Measurements from ENCODE around the gene THSD4. TPM values are rescaled to one million over a fixed set of nuclear protein-coding genes. Genes with fewer than 3 reads are reported as not detected.

The THSD4 gene
- total RNA-seq, 3 donors from 2014 or later: 18.3 to 46.2 (median 27.1) TPM

DNA sequence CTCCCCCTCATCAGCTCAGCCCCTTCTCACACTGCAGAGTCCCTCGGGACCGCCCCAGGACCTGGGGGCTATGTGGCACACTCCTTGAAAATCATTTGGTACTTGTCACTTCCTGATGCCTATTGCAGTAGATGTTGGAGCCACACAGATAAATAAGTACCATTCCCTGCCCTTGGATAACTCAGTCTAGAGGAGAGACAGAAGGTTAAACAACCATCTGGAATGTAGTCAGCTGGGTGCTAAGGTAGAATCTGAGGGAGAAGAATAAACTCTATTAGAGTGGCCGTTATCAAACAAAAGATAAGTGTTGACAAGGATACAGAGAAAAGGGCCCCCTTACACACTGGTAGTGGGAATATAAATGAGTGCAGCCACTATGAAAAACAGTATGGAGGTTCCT is 582.8 kb downstream of the THSD4 start:
- Histone ChIP-seq H3K4me1 (ENCODE audit: low read depth) (no peaks in the 10 kb centered on the region), H3K36me3 (ENCODE audit: low read depth) (no peaks in the 10 kb centered on the region), H3K4me3 (no peak overlapping the region), H3K9me3 (no peaks in the 10 kb centered on the region)
- DNase-seq (no peak), ATAC-seq (no peak)
- TF ChIP-seq, protein P1, sequence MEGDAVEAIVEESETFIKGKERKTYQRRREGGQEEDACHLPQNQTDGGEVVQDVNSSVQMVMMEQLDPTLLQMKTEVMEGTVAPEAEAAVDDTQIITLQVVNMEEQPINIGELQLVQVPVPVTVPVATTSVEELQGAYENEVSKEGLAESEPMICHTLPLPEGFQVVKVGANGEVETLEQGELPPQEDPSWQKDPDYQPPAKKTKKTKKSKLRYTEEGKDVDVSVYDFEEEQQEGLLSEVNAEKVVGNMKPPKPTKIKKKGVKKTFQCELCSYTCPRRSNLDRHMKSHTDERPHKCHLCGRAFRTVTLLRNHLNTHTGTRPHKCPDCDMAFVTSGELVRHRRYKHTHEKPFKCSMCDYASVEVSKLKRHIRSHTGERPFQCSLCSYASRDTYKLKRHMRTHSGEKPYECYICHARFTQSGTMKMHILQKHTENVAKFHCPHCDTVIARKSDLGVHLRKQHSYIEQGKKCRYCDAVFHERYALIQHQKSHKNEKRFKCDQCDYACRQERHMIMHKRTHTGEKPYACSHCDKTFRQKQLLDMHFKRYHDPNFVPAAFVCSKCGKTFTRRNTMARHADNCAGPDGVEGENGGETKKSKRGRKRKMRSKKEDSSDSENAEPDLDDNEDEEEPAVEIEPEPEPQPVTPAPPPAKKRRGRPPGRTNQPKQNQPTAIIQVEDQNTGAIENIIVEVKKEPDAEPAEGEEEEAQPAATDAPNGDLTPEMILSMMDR (IDR thresholded peaks at IDR 0.05): no peak
- intact Hi-C loops (cut with DNase I, micrococcal nuclease): no loop called here

- peak; percentile 77 for ATAC-seq
- Histone ChIP-seq H3K4me3 (no peak overlapping the region), H3K9me3 (no peaks in the 10 kb centered on the region), H3K36me3 (ENCODE audit: low read depth) (no peaks in the 10 kb centered on the region), H3K4me1 (ENCODE audit: low read depth) (no peaks in the 10 kb centered on the region)
- no peak for DNase-seq
- TF ChIP-seq, protein P1 (IDR thresholded peaks at IDR 0.05): no peak
- intact Hi-C loops (cut with DNase I, micrococcal nuclease): no loop called here
Measured at GRCh38 chr15:71698742-71699141, 583.5 kb downstream of the THSD4 start.

DNA sequence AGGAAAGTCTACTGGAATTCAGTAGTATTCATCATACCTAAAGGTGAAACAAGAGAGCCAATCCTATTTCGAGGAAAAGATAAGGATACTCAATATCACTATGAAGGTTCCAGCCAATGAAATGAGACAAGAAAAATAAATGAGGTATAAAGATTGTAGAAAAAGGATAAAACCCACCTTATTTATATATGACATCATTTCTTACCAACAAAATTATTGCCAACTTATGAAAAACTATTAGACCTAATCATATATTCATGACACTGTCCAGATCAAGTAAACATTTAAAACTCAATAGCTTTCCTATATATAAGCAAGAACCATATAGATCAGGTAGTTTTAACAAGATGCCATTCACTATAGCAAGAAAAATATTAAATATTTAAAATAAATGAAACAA is 584.7 kb downstream of the THSD4 start:
- ATAC-seq: no peak
- Histone ChIP-seq H3K4me1 (ENCODE audit: low read depth) (no peaks in the 10 kb centered on the region), H3K9me3 (no peaks in the 10 kb centered on the region), H3K4me3 (no peak overlapping the region), H3K36me3 (ENCODE audit: low read depth) (no peaks in the 10 kb centered on the region)
- TF ChIP-seq, protein P1 (IDR thresholded peaks at IDR 0.05): no peak
- no peak for DNase-seq
- intact Hi-C loops (cut with DNase I, micrococcal nuclease): no loop called here

DNA sequence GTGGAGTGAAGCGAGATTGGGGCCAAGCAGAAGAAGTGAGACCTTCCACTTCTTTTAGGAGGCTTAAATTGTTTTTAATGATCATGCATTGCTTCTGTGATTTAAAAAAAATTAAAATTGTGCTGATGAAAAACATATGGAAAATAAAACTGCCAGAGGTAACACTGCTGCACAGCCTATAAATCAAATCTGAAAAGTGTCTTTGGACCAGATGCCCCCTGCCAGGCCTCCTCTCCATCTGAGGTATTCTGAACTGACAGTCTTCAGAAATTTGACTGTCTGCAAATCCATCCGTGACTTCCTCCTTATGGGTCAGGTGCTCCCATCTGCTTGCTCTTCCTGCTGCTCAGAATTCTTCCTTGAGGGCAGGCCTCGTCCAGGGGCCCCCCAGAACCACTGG is 586.5 kb downstream of the THSD4 start:
- ATAC-seq (no peak), DNase-seq (no peak)
- H3K9me3 ChIP-seq: no peaks in the 10 kb centered on the region
- no peaks in the 10 kb centered on the region for H3K4me1 ChIP-seq (ENCODE audit: low read depth)
- intact Hi-C loops (cut with DNase I, micrococcal nuclease): no loop called here
- H3K4me3 ChIP-seq: no peak overlapping the region
- no peaks in the 10 kb centered on the region for H3K36me3 ChIP-seq (ENCODE audit: low read depth)
- TF ChIP-seq, protein P1 (IDR thresholded peaks at IDR 0.05): no peak

DNA sequence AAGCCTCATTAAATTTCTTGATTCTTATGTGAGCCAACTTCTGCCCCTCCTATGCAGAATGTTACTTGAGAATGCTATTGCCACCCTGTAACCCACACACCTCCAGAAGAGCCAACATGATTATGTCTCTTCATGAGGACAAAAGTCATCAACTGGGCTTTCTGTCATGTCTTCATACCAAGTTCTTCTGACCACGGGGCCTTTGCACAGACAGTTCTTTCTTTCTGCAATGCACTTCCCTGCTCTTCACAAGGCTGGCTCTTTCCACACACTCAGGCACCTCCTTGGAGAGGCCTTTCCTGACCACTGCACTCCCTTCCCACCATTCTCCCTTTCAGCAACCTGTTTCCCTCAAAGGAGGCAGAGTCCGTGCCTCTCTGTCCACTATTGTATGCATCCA is 587.2 kb downstream of the THSD4 start:
- TF ChIP-seq, protein P1 (IDR thresholded peaks at IDR 0.05): no peak
- intact Hi-C loops (cut with DNase I, micrococcal nuclease): no loop called here
- no peaks in the 10 kb centered on the region for H3K36me3 ChIP-seq (ENCODE audit: low read depth)
- DNase-seq: no peak
- ATAC-seq: no peak
- no peaks in the 10 kb centered on the region for H3K4me1 ChIP-seq (ENCODE audit: low read depth)
- H3K9me3 ChIP-seq: no peaks in the 10 kb centered on the region
- no peak overlapping the region for H3K4me3 ChIP-seq

- peaks cover 17% of the 10 kb centered on the region for H3K4me1 ChIP-seq (ENCODE audit: low read depth)
- TF ChIP-seq, protein P1 (IDR thresholded peaks at IDR 0.05): no peak
- no peak overlapping the region for H3K4me3 ChIP-seq
- DNase-seq: no peak
- intact Hi-C loops (cut with DNase I, micrococcal nuclease): no loop called here
- no peak for ATAC-seq
- H3K36me3 ChIP-seq (ENCODE audit: low read depth): no peaks in the 10 kb centered on the region
- no peaks in the 10 kb centered on the region for H3K9me3 ChIP-seq
Measured at GRCh38 chr15:71705151-71705550, 589.9 kb downstream of the THSD4 start.

Data from mucosa of descending colon (tissue), 3 donors.